OCI-LY1 (cell line): ENCODE results near the gene ZCCHC3.

Experiments used
- H2AFZ ChIP-seq: fragments of 200-600 bp; sonication (generic), shearing (Covaris generic); 2 replicates; pipeline ENCODE4 v1.6.0; 2014; ENCODE audit warnings: antibody characterized with exemption, mild to moderate bottlenecking, low read length
- H3F3A ChIP-seq: fragments of 200-600 bp; sonication (generic), shearing (Covaris generic); 2 replicates; pipeline ENCODE4 v1.6.0; 2014; ENCODE audit warnings: mild to moderate bottlenecking, antibody characterized with exemption, low read length, moderate library complexity; ENCODE audit not compliant: insufficient read depth
- H3K27ac ChIP-seq: fragments of 200-600 bp; sonication (generic); 2 replicates; pipeline ENCODE4 v1.5.1; 2014; ENCODE audit warnings: low read length, mixed run types, mild to moderate bottlenecking, low read depth; ENCODE audit not compliant: poor library complexity, severe bottlenecking
- H3K27me3 ChIP-seq: fragments of 200-600 bp; sonication (generic); 2 replicates; pipeline ENCODE4 v1.6.0; 2014; ENCODE audit warnings: antibody characterized with exemption, mild to moderate bottlenecking, low read length, moderate library complexity; ENCODE audit not compliant: insufficient read depth
- H3K36me3 ChIP-seq: fragments of 200-600 bp; sonication (generic); 2 replicates; pipeline ENCODE4 v1.6.1; 2014; ENCODE audit warnings: mild to moderate bottlenecking, antibody characterized with exemption, low read length, moderate library complexity, mixed read lengths; ENCODE audit not compliant: insufficient read depth
- H3K4me1 ChIP-seq: fragments of 200-600 bp; sonication (generic); 2 replicates; pipeline ENCODE4 v1.5.1; 2014; ENCODE audit warnings: mild to moderate bottlenecking, low read length, moderate library complexity; ENCODE audit not compliant: insufficient read depth, severe bottlenecking
- H3K4me2 ChIP-seq: fragments of 200-600 bp; sonication (generic), shearing (Covaris generic); 2 replicates; pipeline ENCODE4 v1.6.1; 2014; ENCODE audit warnings: low read length
- H3K4me3 ChIP-seq: fragments of 200-600 bp; sonication (generic); 2 replicates; pipeline ENCODE4 v1.5.1; 2014; ENCODE audit warnings: low read length, low read depth, mild to moderate bottlenecking, mixed read lengths; ENCODE audit not compliant: poor library complexity, severe bottlenecking
- H3K79me2 ChIP-seq: fragments of 200-600 bp; shearing (Covaris generic); 2 replicates; pipeline ENCODE4 v1.6.1; 2016; ENCODE audit warnings: mixed run types, low read length, mixed read lengths; ENCODE audit not compliant: insufficient read depth
- H3K9ac ChIP-seq: fragments of 200-600 bp; sonication (generic), shearing (Covaris generic); 2 replicates; pipeline ENCODE4 v1.6.1; 2014; ENCODE audit warnings: mild to moderate bottlenecking, low read length, mixed read lengths
- H3K9me2 ChIP-seq: fragments of 200-600 bp; sonication (generic), shearing (Covaris generic); 2 replicates; pipeline ENCODE4 v1.6.1; 2014; ENCODE audit warnings: low read depth, mild to moderate bottlenecking, low read length, mixed read lengths
- H3K9me3 ChIP-seq: fragments of 200-600 bp; shearing (Covaris generic); 2 replicates; pipeline ENCODE4 v1.6.1; 2014; ENCODE audit warnings: low read length, mixed read lengths
- H4K20me1 ChIP-seq: fragments of 200-600 bp; sonication (generic), shearing (Covaris generic); 2 replicates; pipeline ENCODE4 v1.6.0; 2016; ENCODE audit warnings: mild to moderate bottlenecking, low read length; ENCODE audit not compliant: insufficient read depth
- EZH2 ChIP-seq: fragments of 200-600 bp; sonication (generic), shearing (Covaris generic); IDR thresholded peaks from 2 replicates; pipeline ENCODE4 v1.8.0; 2017; ENCODE audit warnings: borderline replicate concordance, mixed run types, mild to moderate bottlenecking, antibody characterized with exemption, low read length, moderate library complexity, mixed read lengths
- TF ChIP-seq, protein P1 (sequence below): fragments of 200-600 bp; sonication (generic), shearing (Covaris generic); IDR thresholded peaks from 2 replicates; pipeline ENCODE4 v1.5.1; 2017; ENCODE audit warnings: mild to moderate bottlenecking, antibody characterized with exemption, low read length, moderate library complexity, mixed read lengths

Gene ZCCHC3

GRCh38 chr20:313948-314347, 16.6 kb downstream of the ZCCHC3 start:
- Histone ChIP-seq H3K27me3 (no peaks in the 10 kb centered on the region), H3K4me2 (no peak overlapping the region)

GRCh38 chr20:316316-317068, 19.1 kb downstream of the ZCCHC3 start:
- no peak overlapping the region for H2AFZ ChIP-seq
- no peak overlapping the region for H3K27ac ChIP-seq
- H3K4me3 ChIP-seq = no peak overlapping the region

More at GRCh38 chr20:313948-314347, 16.6 kb downstream of the ZCCHC3 start:
- Histone ChIP-seq H3F3A (no peaks in the 10 kb centered on the region), H3K36me3 (no peaks in the 10 kb centered on the region), H2AFZ (no peak overlapping the region), H3K79me2 (no peaks in the 10 kb centered on the region), H4K20me1 (no peaks in the 10 kb centered on the region), H3K4me1 (peaks cover 16% of the 10 kb centered on the region), H3K9me3 (no peaks in the 10 kb centered on the region), H3K27ac (no peak overlapping the region), H3K9me2 (no peaks in the 10 kb centered on the region), H3K9ac (no peak overlapping the region), H3K4me3 (no peak overlapping the region)
- TF ChIP-seq, protein P1, sequence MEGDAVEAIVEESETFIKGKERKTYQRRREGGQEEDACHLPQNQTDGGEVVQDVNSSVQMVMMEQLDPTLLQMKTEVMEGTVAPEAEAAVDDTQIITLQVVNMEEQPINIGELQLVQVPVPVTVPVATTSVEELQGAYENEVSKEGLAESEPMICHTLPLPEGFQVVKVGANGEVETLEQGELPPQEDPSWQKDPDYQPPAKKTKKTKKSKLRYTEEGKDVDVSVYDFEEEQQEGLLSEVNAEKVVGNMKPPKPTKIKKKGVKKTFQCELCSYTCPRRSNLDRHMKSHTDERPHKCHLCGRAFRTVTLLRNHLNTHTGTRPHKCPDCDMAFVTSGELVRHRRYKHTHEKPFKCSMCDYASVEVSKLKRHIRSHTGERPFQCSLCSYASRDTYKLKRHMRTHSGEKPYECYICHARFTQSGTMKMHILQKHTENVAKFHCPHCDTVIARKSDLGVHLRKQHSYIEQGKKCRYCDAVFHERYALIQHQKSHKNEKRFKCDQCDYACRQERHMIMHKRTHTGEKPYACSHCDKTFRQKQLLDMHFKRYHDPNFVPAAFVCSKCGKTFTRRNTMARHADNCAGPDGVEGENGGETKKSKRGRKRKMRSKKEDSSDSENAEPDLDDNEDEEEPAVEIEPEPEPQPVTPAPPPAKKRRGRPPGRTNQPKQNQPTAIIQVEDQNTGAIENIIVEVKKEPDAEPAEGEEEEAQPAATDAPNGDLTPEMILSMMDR = no peak
- no peak for TF ChIP-seq EZH2

GRCh38 chr20:324177-325044, 27.0 kb downstream of the ZCCHC3 start:
- Histone ChIP-seq H3K9me2 (no peaks in the 10 kb centered on the region), H4K20me1 (no peaks in the 10 kb centered on the region), H3K36me3 (no peaks in the 10 kb centered on the region), H3K27ac (peak overlapping the region; percentile 95), H3K4me3 (peak overlapping the region; percentile 81), H3K27me3 (no peaks in the 10 kb centered on the region), H2AFZ (no peak overlapping the region), H3K9me3 (no peaks in the 10 kb centered on the region), H3K9ac (peak overlapping the region; percentile 88), H3K79me2 (no peaks in the 10 kb centered on the region), H3K4me1 (peaks cover 26% of the 10 kb centered on the region), H3F3A (no peaks in the 10 kb centered on the region), H3K4me2 (peak overlapping the region; percentile 73)
- no peak for TF ChIP-seq EZH2
- TF ChIP-seq, protein P1 = peak; percentile 36; the same call in 1 of the 2 replicates

More at GRCh38 chr20:316316-317068, 19.1 kb downstream of the ZCCHC3 start:
- H3K9me2 ChIP-seq = no peaks in the 10 kb centered on the region
- no peak for TF ChIP-seq EZH2
- TF ChIP-seq, protein P1 = no peak
- no peaks in the 10 kb centered on the region for H3K27me3 ChIP-seq
- no peaks in the 10 kb centered on the region for H4K20me1 ChIP-seq
- H3K4me2 ChIP-seq = no peak overlapping the region
- no peaks in the 10 kb centered on the region for H3K79me2 ChIP-seq
- H3K9me3 ChIP-seq = no peaks in the 10 kb centered on the region
- no peaks in the 10 kb centered on the region for H3F3A ChIP-seq
- no peak overlapping the region for H3K9ac ChIP-seq
- H3K4me1 ChIP-seq = no peaks in the 10 kb centered on the region
- H3K36me3 ChIP-seq = no peaks in the 10 kb centered on the region
